ENCODE results near the gene GAS6. TPM values are rescaled to one million over a fixed set of nuclear protein-coding genes. Genes with fewer than 3 reads are reported as not detected.
"Not testable (repeated sequence)": the region's sequence is repeated elsewhere in the genome, so short reads cannot be mapped to it uniquely, and the experiment has no call there.

Gene GAS6
- total RNA-seq, 1 donor, result 216 TPM

- no peak for TF ChIP-seq CTCF (IDR thresholded peaks at IDR 0.05; ENCODE audit: insufficient read depth, low read depth, low read length)
- DNase-seq (ENCODE audit: low read depth), result no peak
- no peak overlapping the region for H3K4me3 ChIP-seq (ENCODE audit: low read depth, low read length)
Measured at GRCh38 chr13:113798200-113798811, 65.6 kb downstream of the GAS6 start.

- H3K4me3 ChIP-seq (ENCODE audit: low read depth, low read length), result no peak overlapping the region
- DNase-seq (ENCODE audit: low read depth), result no peak
- TF ChIP-seq CTCF (IDR thresholded peaks at IDR 0.05; ENCODE audit: insufficient read depth, low read depth, low read length), result no peak
Measured at GRCh38 chr13:113796964-113797676, 66.8 kb downstream of the GAS6 start.

GRCh38 chr13:113796211-113796963 lies 67.5 kb downstream of the GAS6 start:
- DNase-seq (ENCODE audit: low read depth), result no peak
- TF ChIP-seq CTCF (IDR thresholded peaks at IDR 0.05; ENCODE audit: insufficient read depth, low read depth, low read length), result no peak
- no peak overlapping the region for H3K4me3 ChIP-seq (ENCODE audit: low read depth, low read length)

GRCh38 chr13:113795362-113795761 lies 68.5 kb downstream of the GAS6 start:
- H3K4me3 ChIP-seq (ENCODE audit: low read depth, low read length); DNase-seq (ENCODE audit: low read depth): not testable (repeated sequence)

- no peak for DNase-seq (ENCODE audit: low read depth)
- no peak for TF ChIP-seq CTCF (IDR thresholded peaks at IDR 0.05; ENCODE audit: insufficient read depth, low read depth, low read length)
- H3K4me3 ChIP-seq (ENCODE audit: low read depth, low read length), result no peak overlapping the region
Measured at GRCh38 chr13:113794764-113795173, 69.1 kb downstream of the GAS6 start.

- no peak overlapping the region for H3K4me3 ChIP-seq (ENCODE audit: low read depth, low read length)
- TF ChIP-seq CTCF (IDR thresholded peaks at IDR 0.05; ENCODE audit: insufficient read depth, low read depth, low read length), result no peak
- DNase-seq (ENCODE audit: low read depth), result no peak
Measured at GRCh38 chr13:113794086-113794485, 69.8 kb downstream of the GAS6 start.

- no peak overlapping the region for H3K4me3 ChIP-seq (ENCODE audit: low read depth, low read length)
- DNase-seq (ENCODE audit: low read depth), result no peak
- TF ChIP-seq CTCF (IDR thresholded peaks at IDR 0.05; ENCODE audit: insufficient read depth, low read depth, low read length), result no peak
Measured at GRCh38 chr13:113793718-113794085, 70.2 kb downstream of the GAS6 start.
